NCI-H2196 (cell line): Measurements from ENCODE around the gene VPREB1.
"Not testable (repeated sequence)": the region's sequence is repeated elsewhere in the genome, so short reads cannot be mapped to it uniquely, and the experiment has no call there.

ENCODE experiments used
- DNase-seq: peaks from one replicate; lab custom pipeline; 2025; ENCODE audit not compliant: unreplicated experiment; lab: John Stamatoyannopoulos, UW

The VPREB1 gene

DNA sequence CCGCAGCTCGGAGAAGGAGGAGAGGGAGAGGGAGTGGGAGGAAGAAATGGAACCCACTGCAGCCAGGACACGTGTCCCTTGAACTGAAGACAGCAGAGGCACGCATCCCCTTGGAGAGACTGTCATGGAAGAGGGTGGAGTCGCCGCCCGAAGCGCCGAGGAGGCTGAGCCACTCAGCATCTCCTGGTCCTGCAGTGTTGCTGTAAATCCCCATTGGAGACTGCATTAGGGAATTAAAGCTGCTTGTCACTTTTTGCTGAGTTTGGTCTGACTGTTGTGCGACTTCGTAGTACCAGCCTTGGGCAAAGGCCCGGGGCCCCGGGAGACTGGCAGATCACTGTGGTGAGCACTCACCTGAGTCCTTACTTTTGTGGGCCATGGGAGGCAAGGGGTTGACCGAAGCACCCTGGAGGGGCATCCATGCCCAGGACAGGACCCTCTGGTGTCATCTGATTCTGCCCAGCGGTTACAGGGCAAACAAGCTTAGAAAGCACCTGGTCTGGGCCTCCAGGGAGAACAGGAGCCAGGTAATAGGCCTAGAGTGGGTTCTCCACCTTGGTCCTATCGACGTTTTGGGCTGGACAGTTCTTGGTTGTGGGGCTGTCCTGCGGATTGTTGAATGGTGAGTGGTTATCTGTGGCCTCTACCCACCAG is 797 bp downstream of the VPREB1 start:
- DNase-seq: no peak

DNA sequence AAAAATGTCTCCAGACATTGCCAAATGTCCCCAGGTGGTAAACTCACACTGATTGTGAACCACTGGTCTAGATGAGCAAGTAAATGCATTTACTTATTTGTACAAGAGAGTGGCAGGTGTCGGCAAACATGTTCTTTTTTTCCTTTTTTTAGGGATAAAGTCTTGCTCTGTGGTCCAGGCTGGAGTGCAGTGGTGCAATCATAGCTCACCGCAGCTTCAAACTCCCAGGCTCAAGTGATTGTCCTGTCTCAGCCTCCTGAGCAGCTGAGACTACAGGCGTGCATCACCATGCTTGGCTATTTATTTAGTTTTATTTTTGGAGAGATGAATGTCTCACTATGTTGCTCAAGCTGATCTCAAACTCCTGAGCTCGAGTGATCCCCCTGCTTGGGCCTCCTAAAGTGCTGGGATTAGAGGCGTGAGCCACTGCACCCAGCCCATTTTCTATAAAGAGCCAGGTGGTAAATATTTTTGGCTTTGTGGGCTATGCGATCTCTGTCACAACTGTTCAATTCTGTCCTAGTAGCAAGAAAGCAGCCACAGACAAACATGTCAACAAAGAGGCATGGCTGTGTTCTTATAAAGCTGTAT is 1.4 kb downstream of the VPREB1 start:
- no peak for DNase-seq

DNA sequence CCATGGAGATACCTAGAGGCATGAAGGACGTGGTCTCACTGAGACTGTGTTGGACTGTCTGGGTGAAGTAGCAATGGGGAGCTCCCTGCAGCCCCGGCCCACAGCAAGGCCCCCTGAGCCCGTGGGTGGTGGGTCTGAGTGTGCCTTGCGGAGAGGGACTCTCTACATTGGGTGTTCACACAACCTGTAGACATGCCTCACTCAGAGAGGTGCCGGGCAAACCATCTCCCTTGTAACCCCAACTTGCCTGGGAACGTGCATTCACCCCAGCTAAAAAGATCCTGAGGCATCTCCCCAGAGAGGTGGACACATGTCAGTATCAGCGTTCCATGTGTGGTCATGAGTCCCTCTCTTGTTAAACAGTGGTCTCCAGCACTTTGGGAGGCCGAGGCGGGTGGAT is 2.1 kb downstream of the VPREB1 start:
- DNase-seq: no peak

DNA sequence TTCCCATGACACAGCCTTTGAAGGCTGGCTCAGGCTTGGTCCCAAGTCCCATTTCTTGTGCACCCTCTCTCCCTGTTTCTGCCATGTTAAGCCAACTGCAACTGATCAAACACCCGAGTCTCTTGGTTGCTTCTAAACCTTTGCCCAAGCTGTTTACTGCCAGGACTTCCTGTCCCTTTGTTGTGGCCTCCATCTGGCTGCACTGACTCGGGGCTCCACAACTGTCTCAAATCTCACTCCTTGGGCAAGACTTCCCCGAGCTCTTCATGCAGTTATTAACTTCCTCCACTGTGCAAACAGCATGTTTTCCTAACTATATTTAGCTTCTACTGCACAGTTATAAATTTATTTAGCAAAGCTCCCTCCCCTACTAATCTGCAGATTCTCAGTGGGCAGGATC is 4.3 kb downstream of the VPREB1 start:
- no peak for DNase-seq

DNA sequence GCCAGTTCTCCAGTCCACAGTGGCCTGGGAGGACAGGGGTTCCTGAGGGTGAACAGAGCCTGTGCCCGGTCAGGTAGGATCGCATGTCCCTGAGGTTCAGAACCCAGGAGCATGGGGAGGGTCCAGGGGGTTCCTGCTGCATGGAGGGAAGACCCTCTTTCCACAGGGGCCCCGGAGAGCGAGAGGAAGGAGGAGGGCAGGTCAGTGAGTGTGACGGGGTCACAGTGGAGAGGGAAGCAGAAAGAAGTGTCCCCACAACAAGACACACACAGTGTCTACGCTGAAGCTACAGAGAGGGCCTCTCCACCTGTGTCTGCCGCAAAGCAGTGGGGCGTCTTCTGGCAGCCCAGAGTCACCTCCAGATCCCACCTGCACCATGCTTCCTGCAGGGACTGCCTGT is 6.1 kb downstream of the VPREB1 start:
- DNase-seq: not testable (repeated sequence)

DNA sequence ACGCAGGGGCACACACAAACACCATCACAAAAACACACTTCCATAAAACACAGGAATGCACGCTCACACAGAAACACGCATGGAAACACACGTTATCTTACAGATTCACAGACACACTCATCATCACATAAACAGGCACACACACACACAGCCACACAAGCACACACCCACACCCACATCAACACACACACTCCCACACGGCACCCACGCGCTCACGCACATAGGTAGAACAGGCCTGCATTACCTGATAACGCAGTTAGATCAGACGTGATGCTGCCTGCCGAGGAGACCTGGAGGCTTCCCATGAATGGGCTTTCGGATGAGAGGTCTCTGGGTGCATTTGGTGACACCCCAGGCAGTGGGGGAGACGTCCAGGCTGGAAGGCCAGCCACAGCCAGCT is 11.5 kb downstream of the VPREB1 start:
- not testable (repeated sequence) for DNase-seq

DNA sequence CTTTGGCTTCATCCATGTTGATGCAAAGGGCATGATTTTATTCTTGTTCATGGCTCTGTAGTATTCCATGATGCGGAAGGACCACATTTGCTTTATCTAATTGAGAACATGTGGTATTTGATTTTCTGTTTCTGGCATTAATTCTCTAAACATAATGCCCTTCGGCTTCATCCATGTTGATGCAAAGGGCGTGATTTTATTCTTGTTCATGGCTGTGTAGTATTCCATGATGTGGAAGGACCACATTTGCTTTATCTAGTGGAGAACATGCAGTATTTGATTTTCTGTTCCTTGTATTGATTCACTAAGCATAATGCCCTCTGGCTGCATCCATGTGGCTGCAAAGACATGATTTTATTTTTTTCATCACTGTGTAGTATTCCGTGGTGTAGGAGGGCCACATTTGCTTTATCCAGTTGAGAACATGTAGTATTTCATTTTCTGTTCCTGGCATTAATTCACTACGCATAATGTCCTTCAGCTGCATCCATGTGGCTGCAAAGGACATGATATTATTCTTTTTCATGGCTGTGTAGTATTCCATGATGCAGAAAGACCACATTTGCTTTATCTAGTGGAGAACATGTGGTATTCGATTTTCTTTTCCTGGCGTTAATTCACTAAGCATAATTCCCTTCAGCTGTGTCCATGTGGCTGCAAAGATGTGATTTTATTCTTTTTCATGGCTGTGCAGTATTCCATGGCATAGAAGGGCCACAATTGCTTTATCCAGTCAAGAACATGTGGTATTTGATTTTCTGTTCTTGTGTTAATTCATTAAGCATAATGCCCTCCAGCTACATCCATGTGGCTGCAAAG is 14.2 kb downstream of the VPREB1 start:
- not testable (repeated sequence) for DNase-seq

DNA sequence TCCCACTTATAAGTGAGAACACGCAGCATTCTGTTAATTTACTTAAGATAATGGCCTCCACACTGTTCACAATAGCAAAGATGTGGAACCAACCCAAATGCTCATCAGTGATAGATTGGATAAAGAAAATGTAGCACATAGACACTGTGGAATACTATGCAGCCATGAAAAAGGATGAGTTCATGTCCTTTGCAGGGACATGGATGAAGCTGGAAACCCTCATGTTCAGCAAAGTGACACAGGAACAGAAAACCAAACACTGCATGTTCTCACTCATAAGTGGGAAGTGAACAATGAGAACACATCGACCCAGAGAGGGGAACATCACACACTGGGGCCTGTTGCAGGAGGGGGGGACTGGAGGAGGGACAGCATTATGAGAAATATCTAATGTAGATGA is 15.6 kb downstream of the VPREB1 start:
- not testable (repeated sequence) for DNase-seq

DNA sequence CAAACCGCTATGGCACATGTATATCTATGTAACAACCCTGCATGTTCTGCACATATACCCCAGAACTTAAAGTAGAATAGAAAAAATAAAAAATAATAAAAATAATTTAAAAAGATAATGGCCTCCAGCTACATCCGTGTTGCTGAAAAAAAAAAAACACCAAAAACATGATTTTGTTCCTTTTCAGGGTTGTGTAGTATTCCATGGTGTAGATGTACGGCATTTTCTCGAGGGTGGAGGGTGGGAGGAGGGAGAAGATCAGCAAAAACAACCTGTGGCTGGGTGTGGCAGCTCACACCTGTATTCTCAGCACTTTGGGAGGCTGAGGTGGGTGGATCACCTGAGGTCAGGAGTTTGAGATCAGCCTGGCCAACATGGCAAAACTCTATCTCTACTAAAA is 16.0 kb downstream of the VPREB1 start:
- not testable (repeated sequence) for DNase-seq

DNA sequence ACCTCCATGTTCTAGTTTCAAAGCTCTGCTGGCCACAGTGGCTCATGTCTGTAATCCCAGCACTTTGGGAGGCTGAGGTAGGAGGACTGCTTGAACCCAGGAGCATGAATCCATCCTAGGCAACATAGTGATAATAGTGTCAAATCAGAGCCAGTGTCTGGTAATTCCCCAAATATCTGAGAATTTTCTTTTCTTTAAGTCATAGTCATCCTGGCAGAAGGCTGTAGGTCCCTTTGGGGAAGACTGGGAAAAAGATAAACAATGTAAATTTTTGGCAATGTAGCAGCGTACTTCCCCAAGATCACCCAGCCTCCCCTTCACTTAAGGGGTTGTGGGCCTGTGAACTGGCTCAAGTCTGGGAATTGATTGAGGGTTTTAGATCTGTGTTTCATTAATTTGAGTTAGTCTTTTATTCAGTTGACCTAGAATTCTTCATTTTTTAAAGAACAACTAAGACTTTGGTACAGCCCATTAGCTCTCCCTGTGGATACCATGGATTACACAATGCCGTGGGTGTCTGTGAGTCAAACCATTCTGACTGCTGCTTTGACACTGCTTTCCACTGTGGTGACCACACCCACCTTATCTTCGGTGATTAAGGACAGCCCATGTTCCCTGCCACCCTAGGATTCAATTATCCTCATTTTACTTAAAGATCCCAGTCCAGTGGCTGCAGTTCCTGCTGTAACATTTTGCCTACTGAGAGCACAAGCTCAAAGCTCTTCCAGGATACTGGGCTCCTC is 17.9 kb downstream of the VPREB1 start:
- DNase-seq: not testable (repeated sequence)

DNA sequence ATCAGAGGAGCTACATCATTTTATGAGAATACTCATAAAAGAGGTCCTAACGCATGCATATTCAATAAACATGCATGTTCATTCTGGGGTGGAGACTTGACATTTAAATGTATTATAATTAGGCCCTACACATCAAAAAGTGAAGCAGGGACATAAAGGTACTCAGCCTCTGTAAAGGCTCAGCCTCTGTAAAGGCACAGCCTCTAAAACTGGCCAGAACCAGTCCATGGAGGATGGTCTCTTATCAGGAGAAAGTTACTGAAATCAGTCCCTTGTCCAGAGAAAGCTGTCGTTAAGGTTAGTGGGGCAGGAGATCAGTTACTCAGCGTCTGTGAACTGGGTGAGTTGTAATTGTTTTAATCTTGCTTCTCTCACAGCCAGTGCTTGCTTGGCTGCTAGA is 19.2 kb downstream of the VPREB1 start:
- DNase-seq: not testable (repeated sequence)

DNA sequence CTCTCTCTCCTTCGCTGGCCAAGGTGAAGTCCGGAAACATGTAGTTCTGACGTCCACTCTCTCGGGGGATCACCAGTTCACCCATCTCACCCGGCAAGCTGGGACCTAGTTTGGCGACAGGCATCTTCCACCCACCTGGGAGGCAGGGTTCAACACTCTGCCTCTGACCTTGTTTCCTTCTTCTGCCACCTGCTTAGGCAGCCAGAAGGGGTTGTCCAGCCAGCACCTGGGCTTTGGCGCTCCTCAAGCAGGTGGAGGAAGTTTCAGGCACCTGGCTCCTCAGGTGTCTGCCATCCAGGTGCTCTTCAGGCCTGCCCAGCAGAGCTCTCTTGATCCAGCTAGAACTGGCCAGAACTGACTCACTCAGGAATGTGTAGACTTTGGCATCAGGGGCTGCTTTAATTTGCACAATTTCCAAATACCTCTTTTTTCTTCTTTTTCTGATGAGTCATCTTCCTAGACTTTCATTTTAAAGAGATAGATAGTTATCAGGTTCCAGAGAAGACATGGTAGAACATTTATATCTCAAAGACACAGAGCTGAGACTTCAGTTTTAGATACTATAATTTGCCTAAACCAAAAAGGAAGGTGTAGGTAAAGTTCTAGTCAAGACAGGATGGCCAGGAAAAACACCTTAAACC is 25.6 kb downstream of the VPREB1 start:
- DNase-seq: not testable (repeated sequence)

DNA sequence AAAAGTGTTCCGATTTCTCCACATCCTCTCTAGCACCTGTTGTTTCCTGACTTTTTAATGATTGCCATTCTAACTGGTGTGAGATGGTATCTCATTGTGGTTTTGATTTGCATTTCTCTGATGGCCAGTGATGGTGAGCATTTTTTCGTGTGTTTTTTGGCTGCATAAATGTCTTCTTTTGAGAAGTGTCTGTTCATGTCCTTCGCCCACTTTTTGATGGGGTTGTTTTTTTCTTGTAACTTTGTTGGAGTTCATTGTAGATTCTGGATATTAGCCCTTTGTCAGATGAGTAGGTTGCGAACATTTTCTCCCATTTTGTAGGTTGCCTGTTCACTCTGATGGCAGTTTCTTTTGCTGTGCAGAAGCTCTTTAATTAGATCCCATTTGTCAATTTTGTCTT is 32.8 kb downstream of the VPREB1 start:
- DNase-seq: not testable (repeated sequence)

DNA sequence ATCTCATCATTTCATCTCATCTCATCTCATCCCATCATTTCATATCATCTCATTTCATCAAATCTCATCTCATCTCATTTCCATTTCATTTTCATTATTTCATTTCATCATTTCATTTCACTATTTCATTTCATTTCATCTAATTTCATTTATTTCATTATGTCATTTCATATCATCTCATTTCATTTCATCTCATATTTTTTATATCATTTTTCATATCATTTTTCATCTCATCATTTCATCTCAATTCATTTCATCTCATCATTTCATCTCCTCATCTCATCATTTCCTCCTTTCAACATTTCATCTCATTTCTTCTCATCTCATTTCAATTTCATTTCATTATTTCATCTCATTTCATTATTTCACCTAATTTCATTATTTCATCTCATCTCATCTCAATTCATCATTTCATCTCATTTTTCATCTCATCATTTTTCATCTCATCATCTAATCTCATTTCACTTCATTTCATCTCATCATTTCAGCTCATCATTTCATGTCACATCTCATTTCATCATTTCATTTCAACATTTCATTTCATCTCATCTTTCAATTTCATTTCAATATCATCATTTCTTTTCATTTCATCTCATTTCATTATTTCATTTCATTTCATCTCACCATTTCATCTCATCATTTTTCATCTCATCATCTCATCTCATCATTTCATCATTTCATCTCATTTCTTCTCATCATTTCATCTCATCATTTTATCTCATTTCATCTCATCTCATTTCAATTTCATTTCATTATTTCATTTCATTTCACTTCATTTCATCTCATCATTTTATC is 40.6 kb downstream of the VPREB1 start:
- DNase-seq: not testable (repeated sequence)

DNA sequence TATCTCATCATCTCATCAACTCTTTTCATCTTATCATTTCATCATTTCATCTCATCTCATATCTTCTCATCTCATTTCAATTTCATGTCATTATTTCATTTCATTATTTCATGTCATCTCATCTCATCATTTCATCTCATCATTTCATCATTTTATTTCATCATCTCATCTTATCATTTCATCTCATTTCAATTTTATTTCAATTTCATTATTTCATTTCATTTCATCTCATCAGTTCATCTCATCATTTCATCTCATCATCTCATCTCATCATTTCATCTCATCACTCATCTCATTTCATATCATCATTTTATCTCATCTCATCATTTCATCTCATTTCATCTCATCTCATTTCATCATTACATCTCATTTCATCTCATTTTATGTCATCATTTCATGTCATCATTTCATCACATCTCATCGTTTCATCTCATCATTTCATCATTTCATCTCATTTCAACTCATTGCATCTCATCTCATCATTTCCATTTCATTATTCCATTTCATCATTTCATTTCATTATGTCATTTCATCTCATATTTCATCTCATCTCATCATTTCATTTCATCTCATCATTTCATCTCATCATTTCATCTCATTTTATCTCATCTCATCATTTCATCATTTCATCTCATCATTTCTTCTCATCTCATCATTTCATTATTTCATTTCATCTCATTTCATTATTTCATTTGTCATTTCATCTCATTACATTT is 42.0 kb downstream of the VPREB1 start:
- DNase-seq: not testable (repeated sequence)

DNA sequence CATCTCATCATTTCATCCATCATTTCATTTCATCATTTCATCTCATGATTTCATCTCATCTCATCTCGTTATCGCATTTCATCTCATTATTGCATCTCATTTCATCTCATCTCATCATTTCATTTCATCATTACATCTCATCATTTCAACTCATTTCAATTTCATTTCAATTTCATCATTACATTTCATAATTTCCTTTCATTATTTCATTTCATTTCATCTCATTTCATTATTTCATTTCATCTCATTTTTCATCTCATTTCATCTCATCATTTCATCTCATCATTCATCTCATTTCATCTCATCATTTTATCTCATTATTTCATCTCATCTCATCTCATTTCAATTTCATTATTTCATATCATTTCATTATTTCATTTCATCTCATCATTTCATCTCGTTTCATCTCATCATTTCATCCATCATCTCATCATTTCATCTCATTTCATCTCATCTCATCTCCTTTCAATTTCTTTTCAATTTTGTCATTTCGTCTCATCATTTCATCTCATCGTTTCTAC is 42.6 kb downstream of the VPREB1 start:
- DNase-seq: not testable (repeated sequence)

DNA sequence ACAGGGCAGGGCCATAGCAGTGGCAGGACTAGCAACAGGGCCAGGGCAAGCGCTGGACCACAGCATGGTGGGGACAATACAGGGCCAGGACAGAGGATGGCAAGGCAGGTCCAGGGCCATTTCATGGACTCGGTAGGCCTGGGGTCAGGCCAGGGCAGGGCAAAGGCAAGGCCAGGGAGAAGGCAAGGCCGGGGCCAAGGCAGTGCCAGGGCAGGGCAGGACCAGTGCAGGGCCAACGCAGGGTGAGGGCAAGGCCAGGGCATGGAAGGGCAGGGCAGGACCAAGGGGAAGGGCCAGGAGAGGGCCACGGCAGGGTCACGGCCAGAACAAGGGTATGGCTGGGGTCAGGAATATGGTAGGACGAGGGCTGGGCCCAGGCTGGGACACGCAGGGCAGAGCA is 45.1 kb downstream of the VPREB1 start:
- DNase-seq: not testable (repeated sequence)

DNA sequence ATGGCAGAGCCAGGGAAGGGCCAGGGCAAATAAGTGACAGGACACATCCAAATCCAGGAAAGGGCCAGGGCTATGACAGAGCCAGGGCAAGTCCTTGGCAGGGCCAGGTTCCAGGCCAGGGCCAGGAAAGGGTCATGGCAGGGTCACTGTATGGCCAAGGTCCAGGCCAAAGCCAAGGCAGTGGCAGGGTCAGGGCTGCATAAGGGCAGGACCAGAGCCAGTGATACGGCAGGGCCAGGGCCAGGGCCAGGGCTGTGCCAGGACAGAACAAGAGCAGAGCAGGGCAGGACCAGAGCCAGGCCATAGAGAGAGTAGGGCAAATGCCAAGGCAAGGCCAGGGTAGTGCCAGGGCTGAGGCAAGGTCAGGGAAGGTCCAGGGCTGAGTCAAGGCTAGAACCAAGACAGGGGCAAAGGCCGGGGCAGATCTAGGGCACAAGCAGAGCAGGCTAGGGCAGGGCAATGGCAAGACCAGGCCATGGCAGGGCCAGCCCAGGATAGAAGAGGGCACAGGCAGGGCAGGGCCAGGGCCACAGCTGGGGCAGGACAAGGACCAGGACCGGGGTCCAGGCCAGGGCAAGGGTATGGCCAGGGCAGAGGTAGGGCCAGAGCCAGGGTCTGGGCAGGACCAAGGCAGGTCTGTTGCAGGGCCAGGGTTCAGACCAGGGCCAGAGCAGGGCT is 46.7 kb downstream of the VPREB1 start:
- DNase-seq: not testable (repeated sequence)

DNA sequence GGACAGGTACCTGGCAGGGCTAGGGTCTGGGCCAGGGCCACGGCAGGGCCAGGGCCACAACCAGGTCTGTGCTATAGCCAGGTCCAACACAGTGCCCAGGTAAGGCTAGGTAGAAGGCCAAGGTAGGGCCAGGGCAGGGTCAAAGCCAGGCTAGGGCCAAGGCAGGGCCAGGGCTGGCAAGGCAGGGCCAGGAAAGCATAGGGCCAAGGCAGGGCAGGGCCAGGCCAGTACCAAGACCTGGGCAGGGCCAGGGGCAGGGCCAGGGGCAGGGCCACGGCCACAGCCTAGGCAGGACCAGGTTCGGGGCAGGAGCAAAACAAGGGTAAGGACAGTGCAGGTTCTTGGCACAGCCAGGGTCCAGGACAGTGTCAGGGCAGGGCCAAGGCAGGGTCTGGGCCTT is 48.1 kb downstream of the VPREB1 start:
- not testable (repeated sequence) for DNase-seq
